ENCODE results near the gene DNAJC18.

The DNAJC18 gene

GRCh38 chr5:139473565-139473964, 34.2 kb upstream of the DNAJC18 start:
- Histone ChIP-seq H2AFZ (ENCODE audit: low read length) (no peak overlapping the region), H3K9ac (ENCODE audit: low read depth, low read length, poor library complexity, severe bottlenecking) (peak overlapping the region; percentile 95), H3K4me2 (ENCODE audit: low read depth, low read length, poor library complexity, severe bottlenecking) (peak overlapping the region; percentile 87)

DNA sequence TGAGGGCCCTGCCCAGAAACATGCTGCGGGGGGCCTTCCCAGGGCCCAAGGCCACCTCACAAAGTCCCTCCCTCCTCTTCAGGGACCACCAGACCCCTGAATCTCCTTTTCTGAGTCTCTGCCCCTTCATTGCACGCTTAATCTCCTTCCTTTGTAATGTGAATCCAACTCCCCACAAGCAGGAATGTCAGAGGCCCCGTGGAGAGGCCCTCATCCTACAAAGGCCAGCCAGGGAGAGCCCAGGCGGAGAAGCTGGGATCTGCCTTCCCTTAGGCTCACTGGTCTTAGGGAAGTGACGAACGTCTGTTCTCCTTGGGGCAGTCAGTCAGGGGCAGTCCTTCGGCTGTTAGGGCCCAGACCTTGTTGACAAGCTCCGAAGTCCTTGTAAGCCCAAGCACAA, 33.8 kb upstream of the DNAJC18 start:
- peak overlapping the region; percentile 87 for H3K4me2 ChIP-seq (ENCODE audit: low read depth, low read length, poor library complexity, severe bottlenecking)
- peaks cover 14% of the 10 kb centered on the region; the same call in 1 of the 2 replicates for H3K36me3 ChIP-seq (ENCODE audit: insufficient read depth, low read length)
- H3K79me2 ChIP-seq (ENCODE audit: insufficient read depth, low read length) = peaks cover 62% of the 10 kb centered on the region
- H3K9me2 ChIP-seq (replicated peaks; ENCODE audit: low read depth, low read length) = no peaks in the 10 kb centered on the region
- peaks cover 3% of the 10 kb centered on the region for H4K20me1 ChIP-seq (ENCODE audit: insufficient read depth, low read length, poor library complexity, severe bottlenecking)
- peak overlapping the region; percentile 95 for H3K9ac ChIP-seq (ENCODE audit: low read depth, low read length, poor library complexity, severe bottlenecking)
- H3K27me3 ChIP-seq (ENCODE audit: insufficient read depth, low read length, poor library complexity, severe bottlenecking) = no peaks in the 10 kb centered on the region
- H2AFZ ChIP-seq (ENCODE audit: low read length) = no peak overlapping the region
- TF ChIP-seq EZH2phosphoT487 (IDR thresholded peaks at IDR 0.05; ENCODE audit: borderline replicate concordance) (no peak), CTCF (conservative IDR thresholded peaks at IDR 0.05; ENCODE audit: low read length) (no peak)
- H3F3A ChIP-seq (ENCODE audit: low read depth) = no peaks in the 10 kb centered on the region
- peaks cover 84% of the 10 kb centered on the region for H3K4me1 ChIP-seq (ENCODE audit: insufficient read depth, low read length, poor library complexity, severe bottlenecking)
- H3K9me3 ChIP-seq (ENCODE audit: insufficient read depth, low read depth, low read length) = no peaks in the 10 kb centered on the region
- peak overlapping the region; percentile 28 for H3K4me3 ChIP-seq (ENCODE audit: low read length, poor library complexity, severe bottlenecking)

More at GRCh38 chr5:139473565-139473964, 34.2 kb upstream of the DNAJC18 start:
- Histone ChIP-seq H3F3A (ENCODE audit: low read depth) (no peaks in the 10 kb centered on the region), H3K79me2 (ENCODE audit: insufficient read depth, low read length) (peaks cover 66% of the 10 kb centered on the region), H4K20me1 (ENCODE audit: insufficient read depth, low read length, poor library complexity, severe bottlenecking) (peaks cover 8% of the 10 kb centered on the region), H3K4me3 (ENCODE audit: low read length, poor library complexity, severe bottlenecking) (peak overlapping the region; percentile 28), H3K4me1 (ENCODE audit: insufficient read depth, low read length, poor library complexity, severe bottlenecking) (peaks cover 84% of the 10 kb centered on the region), H3K9me2 (replicated peaks; ENCODE audit: low read depth, low read length) (no peaks in the 10 kb centered on the region), H3K36me3 (ENCODE audit: insufficient read depth, low read length) (peaks cover 16% of the 10 kb centered on the region; the same call in 1 of the 2 replicates), H3K27me3 (ENCODE audit: insufficient read depth, low read length, poor library complexity, severe bottlenecking) (no peaks in the 10 kb centered on the region), H3K9me3 (ENCODE audit: insufficient read depth, low read depth, low read length) (no peaks in the 10 kb centered on the region)
- TF ChIP-seq CTCF (conservative IDR thresholded peaks at IDR 0.05; ENCODE audit: low read length) (0 out of 2 replicates have a peak, but pooled peaks have one; percentile 17), EZH2phosphoT487 (IDR thresholded peaks at IDR 0.05; ENCODE audit: borderline replicate concordance) (no peak)

GRCh38 chr5:139472386-139473030, 33.2 kb upstream of the DNAJC18 start:
- H3K9ac ChIP-seq (ENCODE audit: low read depth, low read length, poor library complexity, severe bottlenecking) = peak overlapping the region; percentile 95
- peaks cover 56% of the 10 kb centered on the region for H3K79me2 ChIP-seq (ENCODE audit: insufficient read depth, low read length)
- no peak overlapping the region for H2AFZ ChIP-seq (ENCODE audit: low read length)
- H3K4me3 ChIP-seq (ENCODE audit: low read length, poor library complexity, severe bottlenecking) = peak overlapping the region; percentile 82
- H3K36me3 ChIP-seq (ENCODE audit: insufficient read depth, low read length) = peaks cover 8% of the 10 kb centered on the region; the same call in 1 of the 2 replicates
- H3K9me3 ChIP-seq (ENCODE audit: insufficient read depth, low read depth, low read length) = no peaks in the 10 kb centered on the region
- no peaks in the 10 kb centered on the region for H3K27me3 ChIP-seq (ENCODE audit: insufficient read depth, low read length, poor library complexity, severe bottlenecking)
- no peaks in the 10 kb centered on the region for H3K9me2 ChIP-seq (replicated peaks; ENCODE audit: low read depth, low read length)
- H4K20me1 ChIP-seq (ENCODE audit: insufficient read depth, low read length, poor library complexity, severe bottlenecking) = no peaks in the 10 kb centered on the region
- TF ChIP-seq EZH2phosphoT487 (IDR thresholded peaks at IDR 0.05; ENCODE audit: borderline replicate concordance) = no peak
- no peak for TF ChIP-seq CTCF (conservative IDR thresholded peaks at IDR 0.05; ENCODE audit: low read length)
- H3K4me2 ChIP-seq (ENCODE audit: low read depth, low read length, poor library complexity, severe bottlenecking) = peak overlapping the region; percentile 87
- no peaks in the 10 kb centered on the region for H3F3A ChIP-seq (ENCODE audit: low read depth)
- H3K4me1 ChIP-seq (ENCODE audit: insufficient read depth, low read length, poor library complexity, severe bottlenecking) = peaks cover 79% of the 10 kb centered on the region
